Progenitor cell of endocrine pancreas (in vitro differentiated cells): ENCODE results near the gene RNF31. TPM values are rescaled to one million over a fixed set of nuclear protein-coding genes. Genes with fewer than 3 reads are reported as not detected.
A peak's percentile ranks its signal among the peaks of the same experiment; 100 is the strongest.

ENCODE experiments used
- DNase-seq: peaks from one replicate; pipeline ENCODE4 v3.0.0; 2021; ENCODE audit warnings: low spot score; ENCODE audit not compliant: unreplicated experiment
- H3K27ac Mint-ChIP-seq: 2 replicates; pipeline ENCODE4 v1.8.0; 2021; ENCODE audit warnings: mild to moderate bottlenecking, moderate library complexity, mixed read lengths
- H3K27me3 Mint-ChIP-seq: 2 replicates; pipeline ENCODE4 v1.8.0; 2021; ENCODE audit warnings: mixed read lengths
- H3K36me3 Mint-ChIP-seq: 2 replicates; pipeline ENCODE4 v1.8.0; 2022; ENCODE audit warnings: mixed read lengths; ENCODE audit not compliant: insufficient read depth
- H3K4me1 Mint-ChIP-seq: 2 replicates; pipeline ENCODE4 v1.8.0; 2021; ENCODE audit warnings: low read depth, mixed read lengths
- H3K4me3 Mint-ChIP-seq: 2 replicates; pipeline ENCODE4 v1.8.0; 2021; ENCODE audit warnings: low read depth, mild to moderate bottlenecking, moderate library complexity, mixed read lengths
- H3K9me3 Mint-ChIP-seq: 2 replicates; pipeline ENCODE4 v1.8.0; 2021; ENCODE audit warnings: low read depth, mixed read lengths
- total RNA-seq: library from RNA; stranded (reverse); gene quantifications from 2 replicates; pipeline ENCODE4 v1.2.1, GENCODE V29; 2021
- TF ChIP-seq, protein P1 (sequence below): fragments of 200-600 bp; sonication (generic); IDR thresholded peaks from one replicate; pipeline ENCODE4 v1.5.0; 2021; ENCODE audit warnings: antibody characterized with exemption, mild to moderate bottlenecking; ENCODE audit not compliant: unreplicated experiment

Gene RNF31
- total RNA-seq, 1 donor from 2014 or later, result 104 TPM

DNA sequence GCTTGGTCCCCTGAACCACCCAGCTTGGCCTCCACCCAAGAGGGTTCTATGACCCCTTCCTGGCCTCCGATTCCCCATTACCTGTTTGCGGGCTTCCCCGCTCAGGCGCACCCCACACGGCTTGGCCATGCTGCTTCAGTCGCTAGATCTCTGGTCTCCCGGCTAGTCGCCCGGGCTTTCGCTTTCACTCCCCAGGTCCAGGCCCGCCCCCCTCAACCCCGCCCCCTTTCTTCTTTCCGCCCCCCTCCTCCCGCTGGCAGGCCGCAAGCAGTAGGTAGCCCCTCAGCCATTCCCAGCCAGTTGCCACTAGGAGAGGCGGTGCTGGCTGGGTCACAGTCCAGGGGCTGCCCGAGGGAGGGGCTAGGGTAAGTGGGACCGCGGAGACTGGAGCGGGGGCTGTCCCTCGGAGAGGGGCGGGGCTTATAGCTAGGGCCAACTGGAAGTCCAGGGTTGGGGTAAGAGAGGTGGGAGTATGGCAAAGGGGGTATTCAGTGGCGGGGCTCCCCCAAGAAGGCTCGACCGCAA is 783 bp upstream of the RNF31 start, which contains the start of gene PSME2:
Gene PSME2 (minus strand): TSS at position 158 of the 525 bp plus-strand sequence. CDS start 29 bp downstream, at position 129.
- peak within 1 kb of the TSS; percentile 97 for H3K27ac Mint-ChIP-seq
- H3K9me3 Mint-ChIP-seq, result no peaks in the 10 kb centered on the region
- peak; percentile 96 for DNase-seq
- peaks cover 22% of the 10 kb centered on the region for H3K4me1 Mint-ChIP-seq
- peak within 1 kb of the TSS; percentile 99 for H3K4me3 Mint-ChIP-seq
- peaks cover 7% of the 10 kb centered on the region for H3K36me3 Mint-ChIP-seq
- no peaks in the 10 kb centered on the region for H3K27me3 Mint-ChIP-seq
- TF ChIP-seq, protein P1, sequence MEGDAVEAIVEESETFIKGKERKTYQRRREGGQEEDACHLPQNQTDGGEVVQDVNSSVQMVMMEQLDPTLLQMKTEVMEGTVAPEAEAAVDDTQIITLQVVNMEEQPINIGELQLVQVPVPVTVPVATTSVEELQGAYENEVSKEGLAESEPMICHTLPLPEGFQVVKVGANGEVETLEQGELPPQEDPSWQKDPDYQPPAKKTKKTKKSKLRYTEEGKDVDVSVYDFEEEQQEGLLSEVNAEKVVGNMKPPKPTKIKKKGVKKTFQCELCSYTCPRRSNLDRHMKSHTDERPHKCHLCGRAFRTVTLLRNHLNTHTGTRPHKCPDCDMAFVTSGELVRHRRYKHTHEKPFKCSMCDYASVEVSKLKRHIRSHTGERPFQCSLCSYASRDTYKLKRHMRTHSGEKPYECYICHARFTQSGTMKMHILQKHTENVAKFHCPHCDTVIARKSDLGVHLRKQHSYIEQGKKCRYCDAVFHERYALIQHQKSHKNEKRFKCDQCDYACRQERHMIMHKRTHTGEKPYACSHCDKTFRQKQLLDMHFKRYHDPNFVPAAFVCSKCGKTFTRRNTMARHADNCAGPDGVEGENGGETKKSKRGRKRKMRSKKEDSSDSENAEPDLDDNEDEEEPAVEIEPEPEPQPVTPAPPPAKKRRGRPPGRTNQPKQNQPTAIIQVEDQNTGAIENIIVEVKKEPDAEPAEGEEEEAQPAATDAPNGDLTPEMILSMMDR, result peak; percentile 12

DNA sequence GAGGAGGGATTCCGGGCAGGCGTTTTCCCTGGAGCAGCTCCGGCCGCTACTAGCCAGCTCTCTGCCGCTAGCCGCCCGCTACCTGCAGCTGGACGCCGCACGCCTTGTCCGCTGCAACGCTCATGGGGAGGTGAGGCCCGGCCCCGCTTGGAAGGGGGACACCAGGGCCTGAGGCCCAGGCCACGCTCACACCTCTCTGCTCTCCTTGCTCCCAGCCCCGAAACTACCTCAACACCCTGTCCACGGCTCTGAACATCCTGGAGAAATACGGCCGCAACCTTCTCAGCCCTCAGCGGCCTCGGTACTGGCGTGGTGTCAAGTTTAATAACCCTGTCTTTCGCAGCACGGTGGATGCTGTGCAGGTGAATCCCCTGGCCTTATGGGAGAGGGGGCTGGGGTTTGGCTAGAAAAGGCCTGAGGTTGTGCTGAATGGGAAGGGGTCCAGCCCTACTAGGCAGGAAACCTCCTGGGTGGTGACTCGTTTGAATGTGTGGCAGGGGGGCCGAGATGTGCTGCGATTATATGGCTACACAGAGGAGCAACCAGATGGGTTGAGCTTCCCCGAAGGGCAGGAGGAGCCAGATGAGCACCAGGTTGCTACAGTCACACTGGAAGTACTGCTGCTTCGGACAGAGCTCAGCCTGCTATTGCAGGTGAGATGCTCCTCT is 597 bp downstream of the RNF31 start:
- TF ChIP-seq, protein P1, result no peak
- no peaks in the 10 kb centered on the region for H3K27me3 Mint-ChIP-seq
- peak overlapping the region; percentile 87 for H3K27ac Mint-ChIP-seq
- H3K4me1 Mint-ChIP-seq, result peaks cover 18% of the 10 kb centered on the region
- no peaks in the 10 kb centered on the region for H3K9me3 Mint-ChIP-seq
- peaks cover 9% of the 10 kb centered on the region for H3K36me3 Mint-ChIP-seq
- peak overlapping the region; percentile 99 for H3K4me3 Mint-ChIP-seq
- DNase-seq, result no peak

DNA sequence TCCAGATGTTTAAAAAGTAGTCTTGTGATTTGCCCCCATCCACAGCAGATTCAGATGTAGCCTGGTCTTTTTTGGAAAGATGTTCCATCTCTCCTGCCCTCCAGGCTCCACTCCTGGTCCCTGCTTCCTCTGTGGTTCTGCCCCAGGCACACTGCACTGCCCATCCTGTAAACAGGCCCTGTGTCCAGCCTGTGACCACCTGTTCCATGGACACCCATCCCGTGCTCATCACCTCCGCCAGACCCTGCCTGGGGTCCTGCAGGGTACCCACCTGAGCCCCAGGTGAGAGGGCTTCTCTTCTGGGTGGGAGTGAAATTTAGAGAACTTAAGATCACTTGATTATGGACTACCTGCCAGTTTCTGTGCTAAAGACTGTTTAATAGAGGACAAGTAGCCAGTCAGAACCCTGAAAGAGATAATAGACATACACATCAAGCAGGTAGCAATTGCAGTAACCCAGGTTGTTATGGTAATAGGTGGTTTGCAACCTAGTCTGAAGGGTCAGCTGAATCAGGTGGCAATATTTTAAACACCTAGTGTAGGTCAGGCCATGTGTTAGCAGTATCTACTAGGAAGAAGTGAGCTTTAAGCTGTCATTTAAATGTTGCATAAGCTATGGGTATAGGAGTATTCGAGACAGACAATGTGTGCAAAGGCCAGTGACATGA is 2.1 kb downstream of the RNF31 start:
- H3K36me3 Mint-ChIP-seq, result peaks cover 9% of the 10 kb centered on the region
- H3K9me3 Mint-ChIP-seq, result no peaks in the 10 kb centered on the region
- no peak for DNase-seq
- H3K4me3 Mint-ChIP-seq, result peak overlapping the region; percentile 99
- no peak overlapping the region for H3K27ac Mint-ChIP-seq
- TF ChIP-seq, protein P1, result no peak
- peaks cover 18% of the 10 kb centered on the region for H3K4me1 Mint-ChIP-seq
- no peaks in the 10 kb centered on the region for H3K27me3 Mint-ChIP-seq

GRCh38 chr14:24150061-24150460 is 2.8 kb downstream of the RNF31 start:
- H3K27me3 Mint-ChIP-seq, result no peaks in the 10 kb centered on the region
- peaks cover 12% of the 10 kb centered on the region for H3K36me3 Mint-ChIP-seq
- no peak overlapping the region for H3K4me3 Mint-ChIP-seq
- DNase-seq, result no peak
- peaks cover 18% of the 10 kb centered on the region for H3K4me1 Mint-ChIP-seq
- H3K27ac Mint-ChIP-seq, result no peak overlapping the region
- no peaks in the 10 kb centered on the region for H3K9me3 Mint-ChIP-seq
- TF ChIP-seq, protein P1, result no peak

DNA sequence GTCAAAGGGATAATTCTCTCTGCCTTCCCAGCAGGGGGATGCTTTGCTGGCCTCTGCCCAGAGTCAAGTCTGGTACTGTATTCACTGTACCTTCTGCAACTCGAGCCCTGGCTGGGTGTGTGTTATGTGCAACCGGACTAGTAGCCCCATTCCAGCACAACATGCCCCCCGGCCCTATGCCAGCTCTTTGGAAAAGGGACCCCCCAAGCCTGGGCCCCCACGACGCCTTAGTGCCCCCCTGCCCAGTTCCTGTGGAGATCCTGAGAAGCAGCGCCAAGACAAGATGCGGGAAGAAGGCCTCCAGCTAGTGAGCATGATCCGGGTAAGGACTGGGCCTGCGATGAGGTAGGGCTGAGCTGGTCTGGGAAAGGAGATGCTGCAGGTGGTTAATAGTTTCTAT is 3.3 kb downstream of the RNF31 start:
- TF ChIP-seq, protein P1, result no peak
- Mint-ChIP-seq H3K27me3 (no peaks in the 10 kb centered on the region), H3K4me3 (no peak overlapping the region), H3K4me1 (peaks cover 16% of the 10 kb centered on the region), H3K9me3 (no peaks in the 10 kb centered on the region), H3K36me3 (peaks cover 13% of the 10 kb centered on the region), H3K27ac (no peak overlapping the region)
- no peak for DNase-seq
